H1 (cell line): ENCODE measurements around the gene AQP7. TPM values are rescaled to one million over a fixed set of nuclear protein-coding genes. Genes with fewer than 3 reads are reported as not detected.

ENCODE experiments used
- CTCF ChIA-PET: fragments of 300-600 bp; sonication (Branson Sonifier 250); formaldehyde crosslinking; loops from one replicate; lab custom pipeline; 2021; ENCODE audit not compliant: partially characterized antibody; lab: Charles Lee
- POLR2A ChIA-PET: fragments of 300-600 bp; sonication (Branson Sonifier 250); formaldehyde crosslinking; loops from one replicate; lab custom pipeline; 2021; ENCODE audit warnings: inconsistent platforms; ENCODE audit not compliant: partially characterized antibody; lab: Charles Lee
- DNase-seq, 2 experiments: peaks; one replicate each; pipeline versions ENCODE4 v3.0.0 to v3.0.0-alpha.2; 2010 to 2022; ENCODE audit warnings: low spot score in 2 of 2, low read depth in 1 of 2, mixed read lengths in 1 of 2
- FAIRE-seq: peaks from 2 replicates; lab custom pipeline; 2011; peaks lifted over from hg19 to GRCh38; lab: Jason Lieb, UNC
- H2AFZ ChIP-seq: 2 replicates; pipeline ENCODE4 v1.8.1; 2012; ENCODE audit warnings: low read length, inconsistent platforms
- H2AK5ac ChIP-seq: 2 replicates; pipeline ENCODE4 v1.6.1; 2013; ENCODE audit warnings: low read depth, low read length
- H2BK120ac ChIP-seq: replicated peaks from 2 replicates; pipeline ENCODE3; 2013; ENCODE audit warnings: low read depth, low read length, inconsistent platforms
- H2BK12ac ChIP-seq: 2 replicates; pipeline ENCODE4 v1.6.1; 2013; ENCODE audit warnings: low read depth, low read length
- H2BK15ac ChIP-seq: 2 replicates; pipeline ENCODE4 v1.6.1; 2013; ENCODE audit warnings: low read length
- H2BK20ac ChIP-seq: 2 replicates; pipeline ENCODE4 v1.6.1; 2013; ENCODE audit warnings: low read length
- H2BK5ac ChIP-seq: 2 replicates; pipeline ENCODE4 v1.6.1; 2013; ENCODE audit warnings: low read depth, low read length
- H3K14ac ChIP-seq: 2 replicates; pipeline ENCODE4 v1.6.1; 2013; ENCODE audit warnings: inconsistent platforms; ENCODE audit not compliant: insufficient read length
- H3K18ac ChIP-seq: 2 replicates; pipeline ENCODE4 v1.6.1; 2013; ENCODE audit warnings: low read length; ENCODE audit errors: extremely low read depth
- H3K23ac ChIP-seq: 2 replicates; pipeline ENCODE4 v1.6.1; 2013; ENCODE audit warnings: inconsistent platforms; ENCODE audit not compliant: insufficient read length
- H3K23me2 ChIP-seq: 2 replicates; pipeline ENCODE4 v1.6.1; 2013; ENCODE audit warnings: low read depth, low read length
- H3K27ac ChIP-seq: 2 replicates; pipeline ENCODE4 v1.6.1; 2011; ENCODE audit warnings: low read depth, low read length, inconsistent platforms
- H3K27me3 ChIP-seq, 4 experiments: replicated peaks in 1 of 4; 1 replicate in 1 of 4; 2 replicates in 3 of 4; pipeline versions ENCODE4 v1.6.1 to v1.8.1; 2011 to 2013; ENCODE audit warnings: low read length in 3 of 4, mild to moderate bottlenecking in 3 of 4, inconsistent platforms in 2 of 4, mixed read lengths in 2 of 4, moderate library complexity in 1 of 4; ENCODE audit not compliant: control insufficient read depth in 3 of 4, insufficient read depth in 3 of 4; ENCODE audit errors: extremely low read depth in 1 of 4
- H3K36me3 ChIP-seq, 4 experiments: 2 replicates each; pipeline versions ENCODE4 v1.6.1 to v1.8.1; 2011 to 2013; ENCODE audit warnings: mild to moderate bottlenecking in 4 of 4, low read length in 3 of 4, moderate library complexity in 2 of 4, control low read depth in 1 of 4, inconsistent platforms in 1 of 4; ENCODE audit not compliant: insufficient read depth in 4 of 4, control insufficient read depth in 2 of 4
- H3K4ac ChIP-seq: replicated peaks from 2 replicates; pipeline ENCODE3; 2013; ENCODE audit warnings: low read length, low read depth, mixed read lengths, inconsistent platforms; ENCODE audit not compliant: insufficient read length
- H3K4me1 ChIP-seq, 4 experiments: replicated peaks in 1 of 4; 1 replicate in 1 of 4; 2 replicates in 3 of 4; pipeline versions ENCODE4 v1.6.1 to v1.8.1; 2011 to 2013; ENCODE audit warnings: low read length in 3 of 4, inconsistent platforms in 2 of 4, mixed read lengths in 1 of 4; ENCODE audit not compliant: insufficient read depth in 4 of 4, control insufficient read depth in 3 of 4
- H3K4me2 ChIP-seq, 2 experiments: 2 replicates each; pipeline versions ENCODE4 v1.6.1 to v1.8.1; 2011 to 2013; ENCODE audit warnings: low read depth in 2 of 2, low read length in 2 of 2, control low read depth in 1 of 2, inconsistent platforms in 1 of 2, mild to moderate bottlenecking in 1 of 2; ENCODE audit not compliant: insufficient read depth in 1 of 2
- H3K4me3 ChIP-seq, 4 experiments: fragments of 200-600, 300-600 bp in 1 of 4; sonication (generic), shearing (Covaris generic), sonication (Bioruptor Twin) in 1 of 4; 2 replicates each; pipeline versions ENCODE4 v1.5.1 to v1.8.1; 2011 to 2016; ENCODE audit warnings: low read length in 4 of 4, low read depth in 3 of 4, control low read depth in 2 of 4, inconsistent platforms in 2 of 4, mild to moderate bottlenecking in 2 of 4, mixed read lengths in 1 of 4, moderate library complexity in 1 of 4; ENCODE audit not compliant: insufficient read depth in 2 of 4; ENCODE audit errors: extremely low read depth in 1 of 4
- H3K56ac ChIP-seq: replicated peaks from 2 replicates; pipeline ENCODE3; 2013; ENCODE audit warnings: low read depth, mild to moderate bottlenecking, mixed read lengths, low read length, inconsistent platforms; ENCODE audit not compliant: insufficient read length
- H3K79me1 ChIP-seq: 2 replicates; pipeline ENCODE4 v1.6.1; 2013; ENCODE audit warnings: low read depth, low read length, control low read depth
- H3K79me2 ChIP-seq, 2 experiments: 2 replicates each; pipeline versions ENCODE4 v1.6.1 to v1.8.1; 2012 to 2013; ENCODE audit warnings: low read length in 2 of 2, mild to moderate bottlenecking in 2 of 2, inconsistent platforms in 1 of 2; ENCODE audit not compliant: insufficient read depth in 2 of 2, control insufficient read depth in 1 of 2
- H3K9ac ChIP-seq, 4 experiments: replicated peaks in 1 of 4; 1 replicate in 1 of 4; 2 replicates in 3 of 4; pipeline versions ENCODE4 v1.6.1 to v1.8.1; 2011 to 2013; ENCODE audit warnings: low read depth in 3 of 4, low read length in 3 of 4, control low read depth in 2 of 4, mild to moderate bottlenecking in 2 of 4, moderate library complexity in 2 of 4, inconsistent platforms in 1 of 4; ENCODE audit errors: extremely low read depth in 1 of 4
- H3K9me3 ChIP-seq, 2 experiments: 2 replicates each; pipeline versions ENCODE4 v1.6.1 to v1.8.1; 2012 to 2013; ENCODE audit warnings: mild to moderate bottlenecking in 2 of 2, moderate library complexity in 2 of 2, control low read depth in 1 of 2, inconsistent platforms in 1 of 2, low read depth in 1 of 2, low read length in 1 of 2, mixed read lengths in 1 of 2; ENCODE audit not compliant: insufficient read depth in 2 of 2
- H4K20me1 ChIP-seq, 2 experiments: replicated peaks in 1 of 2; 2 replicates each; pipeline versions ENCODE3 to v1.8.1; 2011 to 2013; ENCODE audit warnings: inconsistent platforms in 2 of 2, low read length in 2 of 2, mild to moderate bottlenecking in 1 of 2; ENCODE audit not compliant: insufficient read depth in 2 of 2, control insufficient read depth in 1 of 2
- H4K5ac ChIP-seq: 2 replicates; pipeline ENCODE4 v1.6.1; 2013; ENCODE audit warnings: low read length, low read depth, mixed read lengths, inconsistent platforms; ENCODE audit not compliant: insufficient read length
- H4K8ac ChIP-seq: 2 replicates; pipeline ENCODE4 v1.8.0; 2013; ENCODE audit warnings: mild to moderate bottlenecking, moderate library complexity, low read length, inconsistent platforms; ENCODE audit not compliant: insufficient read depth; ENCODE audit errors: extremely low read depth
- H4K91ac ChIP-seq: replicated peaks from 2 replicates; pipeline ENCODE3; 2013; ENCODE audit warnings: low read length, mixed read lengths, inconsistent platforms; ENCODE audit not compliant: insufficient read length
- CEBPB ChIP-seq: IDR thresholded peaks from 2 replicates; pipeline ENCODE4 v1.6.1; 2012; ENCODE audit warnings: low read depth, low read length
- GABPA ChIP-seq: IDR thresholded peaks from 2 replicates; pipeline ENCODE4 v1.6.1; 2011; ENCODE audit warnings: mild to moderate bottlenecking, low read length, moderate library complexity, borderline replicate concordance; ENCODE audit not compliant: insufficient read depth
- KDM4A ChIP-seq: IDR thresholded peaks from one replicate; pipeline ENCODE4 v1.7.1; 2012; ENCODE audit warnings: low read depth, mild to moderate bottlenecking, moderate library complexity, low read length, inconsistent platforms; ENCODE audit not compliant: severe bottlenecking
- SP2 ChIP-seq: IDR thresholded peaks from 2 replicates; pipeline ENCODE4 v1.6.1; 2012; ENCODE audit warnings: mild to moderate bottlenecking, low read length, inconsistent platforms
- TAF7 ChIP-seq: optimal IDR thresholded peaks from 2 replicates; pipeline ENCODE3; 2011; ENCODE audit warnings: low read depth, mild to moderate bottlenecking, inconsistent platforms, low read length, moderate library complexity, borderline replicate concordance
- WGBS, 2 experiments: shearing (Covaris generic) in 1 of 2; methylation state at CpG; one replicate each; pipeline versions ENCODE4 v1.1.6 to v1.1.7; 2013 to 2015; ENCODE audit warnings: low lambda C conversion rate in 2 of 2, mixed read lengths in 2 of 2, inconsistent platforms in 1 of 2, low coverage in 1 of 2, missing lambda C conversion rate in 1 of 2; ENCODE audit not compliant: insufficient replicate concordance in 2 of 2, insufficient coverage in 1 of 2, insufficient read length in 1 of 2; ENCODE audit errors: extremely low coverage in 1 of 2, missing lambda C conversion rate in 1 of 2; 5-methylcytosine and 5-hydroxymethylcytosine counted together
- polyA plus RNA-seq, 7 experiments: library from polyadenylated mRNA; depleted of rRNA in 3 of 7; stranded (reverse) in 5 of 7; unstranded in 2 of 7; fragments of >200 nt in 5 of 7; fragments of 200-250 nt in 2 of 7; gene quantifications; 1 replicate in 5 of 7; 2 replicates in 1 of 7; 4 replicates in 1 of 7; pipeline versions ENCODE4 v1.2.1 to v1.2.3, GENCODE V29; 2011 to 2013; ENCODE audit warnings: missing spikeins in 2 of 7, mixed read lengths in 2 of 7
- total RNA-seq: library from RNA; stranded (reverse); fragmentation: NEBNext Ultra II Directional; extraction: Animal tissue kit (Norgen Biotek cat#: 25700); gene quantifications from 2 replicates; pipeline ENCODE4 v1.2.1, GENCODE V29; 2021
- TF ChIP-seq, protein P1 (sequence below): IDR thresholded peaks from 2 replicates; pipeline ENCODE4 v1.6.1; 2011; ENCODE audit warnings: low read length, improper control_type of control experiment

Gene AQP7
- total and polyA plus RNA-seq, 2 of the 8 experiments (the other 6 are each of a cell fraction or from before 2014, with no cell fraction given): not detected

DNA sequence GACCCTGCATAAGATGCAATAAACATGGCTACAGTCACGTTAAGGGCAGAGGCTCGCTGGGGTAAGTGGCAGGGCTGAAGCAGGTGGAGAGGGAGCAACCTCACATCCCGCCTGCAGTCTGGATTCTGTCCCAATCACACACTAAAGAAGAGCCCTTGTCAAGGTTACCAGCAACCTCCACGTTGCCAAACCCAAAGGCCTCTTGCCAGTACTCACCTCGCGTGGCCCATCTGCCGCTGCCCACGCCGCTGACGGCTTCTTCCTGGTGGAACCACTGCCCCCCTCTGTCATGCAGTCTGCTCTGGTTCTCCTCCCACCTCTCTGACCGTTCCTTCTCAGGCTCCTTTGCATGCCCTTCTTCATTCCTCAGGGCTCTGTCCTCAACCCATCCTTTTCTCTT, 8.8 kb downstream of the AQP7 start:
- H4K20me1 ChIP-seq: no peaks in the 10 kb centered on the region
- POLR2A ChIA-PET: interaction anchor here (1.3 to 3.4 kb wide), 2 partner anchors 10 to 12 kb away, joined by 4 to 14 read pairs; no protein-coding TSS in a partner anchor
- H3K79me2 ChIP-seq: no peaks in the 10 kb centered on the region
- H3K27ac ChIP-seq: no peak overlapping the region
- H2BK120ac ChIP-seq: no peak overlapping the region
- no peak overlapping the region for H2BK15ac ChIP-seq
- no peak overlapping the region for H4K8ac ChIP-seq
- no peaks in the 10 kb centered on the region for H3K23me2 ChIP-seq
- no peak overlapping the region for H2BK20ac ChIP-seq
- no peak overlapping the region for H3K4me3 ChIP-seq
- no peak overlapping the region for H2BK12ac ChIP-seq
- H3K18ac ChIP-seq: no peak overlapping the region
- H3K23ac ChIP-seq: no peak overlapping the region
- no peak overlapping the region for H4K5ac ChIP-seq
- WGBS, 2 experiments: 89% methylated on average over 11 of the region's 11 CpGs; no CpG with 5 or more reads in 1 of the 2 experiments
- H3K4me1 ChIP-seq: peaks cover 0 to 4% (median 0%) of the 10 kb centered on the region in 4 experiments; a peak in 1 of 7 replicates
- no peak overlapping the region for H3K9ac ChIP-seq
- H3K27me3 ChIP-seq: no peaks in the 10 kb centered on the region
- H2AK5ac ChIP-seq: no peak overlapping the region
- no peaks in the 10 kb centered on the region for H3K79me1 ChIP-seq
- DNase-seq: no peak
- no peak overlapping the region for H2BK5ac ChIP-seq
- no peaks in the 10 kb centered on the region for H3K36me3 ChIP-seq
- no peak overlapping the region for H3K4me2 ChIP-seq
- FAIRE-seq: no peak
- H3K4ac ChIP-seq: no peak overlapping the region
- H2AFZ ChIP-seq: no peak overlapping the region
- H3K14ac ChIP-seq: no peak overlapping the region
- H3K56ac ChIP-seq: no peak overlapping the region
- CTCF ChIA-PET: interaction anchor here (1.1 to 4.0 kb wide), 4 partner anchors 11 to 22 kb away, joined by 3 to 38 read pairs (median 17); no protein-coding TSS in a partner anchor
- H4K91ac ChIP-seq: no peak overlapping the region
- H3K9me3 ChIP-seq: no peaks in the 10 kb centered on the region
- TF ChIP-seq, protein P1, sequence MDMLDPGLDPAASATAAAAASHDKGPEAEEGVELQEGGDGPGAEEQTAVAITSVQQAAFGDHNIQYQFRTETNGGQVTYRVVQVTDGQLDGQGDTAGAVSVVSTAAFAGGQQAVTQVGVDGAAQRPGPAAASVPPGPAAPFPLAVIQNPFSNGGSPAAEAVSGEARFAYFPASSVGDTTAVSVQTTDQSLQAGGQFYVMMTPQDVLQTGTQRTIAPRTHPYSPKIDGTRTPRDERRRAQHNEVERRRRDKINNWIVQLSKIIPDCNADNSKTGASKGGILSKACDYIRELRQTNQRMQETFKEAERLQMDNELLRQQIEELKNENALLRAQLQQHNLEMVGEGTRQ: no peak
- TF ChIP-seq KDM4A (no peak), SP2 (no peak), TAF7 (no peak), GABPA (no peak), CEBPB (no peak)
